Measurements from ENCODE around the gene C6orf132. TPM values are rescaled to one million over a fixed set of nuclear protein-coding genes. Genes with fewer than 3 reads are reported as not detected.

The C6orf132 gene
- total RNA-seq, 4 donors from 2014 or later = 106 to 200 (median 137) TPM

DNA sequence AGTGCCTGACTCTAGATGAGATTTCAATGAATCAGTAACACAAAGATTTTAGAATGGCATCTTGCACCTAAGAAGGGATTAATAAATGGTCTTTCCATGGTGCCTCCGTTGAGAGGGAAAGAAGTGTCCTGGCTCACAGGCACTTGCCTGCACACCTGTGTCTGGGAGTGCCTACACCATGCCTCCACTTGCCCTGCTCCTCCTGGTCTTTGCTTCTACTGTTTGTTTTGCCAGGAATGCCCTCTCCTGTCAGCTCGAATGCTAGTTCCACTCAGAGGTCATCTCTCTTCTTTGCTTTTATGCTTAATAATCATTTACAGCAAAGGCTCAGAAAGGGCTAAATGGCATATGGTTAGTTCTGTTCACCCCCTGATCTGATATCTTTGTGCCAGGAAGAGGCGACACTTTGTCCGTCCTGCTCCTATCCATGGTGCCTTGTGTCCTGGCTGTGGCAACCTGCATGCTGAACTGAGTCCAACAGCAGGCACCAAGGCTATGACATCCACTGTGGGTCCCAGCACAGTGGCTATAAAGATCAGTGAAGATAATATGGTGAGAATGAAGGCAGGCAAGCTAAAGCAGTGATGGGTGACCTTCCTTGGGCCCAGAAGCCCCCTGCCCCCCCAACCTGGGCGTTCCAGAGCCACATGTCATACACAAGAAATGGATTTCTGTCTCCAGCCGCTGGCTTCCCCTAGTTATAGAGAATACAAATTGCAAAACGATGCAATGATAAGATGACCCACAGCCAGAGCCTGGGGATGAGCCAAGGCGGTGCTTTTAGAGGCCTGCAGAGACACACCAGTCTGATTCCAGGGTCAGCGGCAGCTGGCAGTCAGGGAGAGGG, 1.4 kb downstream of the C6orf132 start:
- TF ChIP-seq, protein P1, sequence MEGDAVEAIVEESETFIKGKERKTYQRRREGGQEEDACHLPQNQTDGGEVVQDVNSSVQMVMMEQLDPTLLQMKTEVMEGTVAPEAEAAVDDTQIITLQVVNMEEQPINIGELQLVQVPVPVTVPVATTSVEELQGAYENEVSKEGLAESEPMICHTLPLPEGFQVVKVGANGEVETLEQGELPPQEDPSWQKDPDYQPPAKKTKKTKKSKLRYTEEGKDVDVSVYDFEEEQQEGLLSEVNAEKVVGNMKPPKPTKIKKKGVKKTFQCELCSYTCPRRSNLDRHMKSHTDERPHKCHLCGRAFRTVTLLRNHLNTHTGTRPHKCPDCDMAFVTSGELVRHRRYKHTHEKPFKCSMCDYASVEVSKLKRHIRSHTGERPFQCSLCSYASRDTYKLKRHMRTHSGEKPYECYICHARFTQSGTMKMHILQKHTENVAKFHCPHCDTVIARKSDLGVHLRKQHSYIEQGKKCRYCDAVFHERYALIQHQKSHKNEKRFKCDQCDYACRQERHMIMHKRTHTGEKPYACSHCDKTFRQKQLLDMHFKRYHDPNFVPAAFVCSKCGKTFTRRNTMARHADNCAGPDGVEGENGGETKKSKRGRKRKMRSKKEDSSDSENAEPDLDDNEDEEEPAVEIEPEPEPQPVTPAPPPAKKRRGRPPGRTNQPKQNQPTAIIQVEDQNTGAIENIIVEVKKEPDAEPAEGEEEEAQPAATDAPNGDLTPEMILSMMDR (IDR thresholded peaks at IDR 0.05) = no peak
- no peak for TF ChIP-seq POLR2A (IDR thresholded peaks at IDR 0.05)
- intact Hi-C loops (cut with DNase I; ENCODE audit: low total_unique reads) = no loop called here
- peak; percentile 56 to 93 for DNase-seq (ENCODE audit: low spot score in 2 of 2)
- peak overlapping the region; percentile 57 for H3K4me3 ChIP-seq (ENCODE audit: low read depth, poor library complexity, severe bottlenecking)
- 40 to 48% methylated on average over 9 of the region's 9 CpGs for WGBS, 2 donors

DNA sequence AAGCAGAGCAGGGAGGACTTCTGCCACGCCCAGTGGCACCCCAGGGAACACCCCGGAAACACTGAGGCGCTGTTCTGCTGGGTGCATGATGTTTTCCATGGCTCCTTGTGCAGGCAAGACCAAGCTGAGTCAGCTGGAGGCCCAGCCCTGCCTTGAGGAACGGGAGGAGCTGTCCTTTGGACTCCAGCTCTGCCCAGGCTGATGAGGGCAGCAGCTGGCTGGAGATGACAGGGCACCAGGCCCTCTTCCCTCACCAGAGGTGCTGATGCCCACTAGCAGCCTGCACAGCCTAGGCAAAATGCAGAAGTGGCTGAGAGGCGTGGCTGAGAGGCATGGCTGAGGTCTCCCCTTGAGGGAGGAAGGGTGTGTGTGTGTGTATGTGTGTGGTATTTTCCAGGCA, 2.4 kb downstream of the C6orf132 start:
- TF ChIP-seq POLR2A (IDR thresholded peaks at IDR 0.05) = no peak
- TF ChIP-seq, protein P1 (IDR thresholded peaks at IDR 0.05) = no peak
- 38 to 54% methylated on average over 5 of the region's 5 CpGs for WGBS, 2 donors
- peak in 1 of 2 donors; percentile 56 for DNase-seq (ENCODE audit: low spot score in 2 of 2)
- intact Hi-C loops (cut with DNase I; ENCODE audit: low total_unique reads) = no loop called here
- no peak overlapping the region for H3K4me3 ChIP-seq (ENCODE audit: low read depth, poor library complexity, severe bottlenecking)

DNA sequence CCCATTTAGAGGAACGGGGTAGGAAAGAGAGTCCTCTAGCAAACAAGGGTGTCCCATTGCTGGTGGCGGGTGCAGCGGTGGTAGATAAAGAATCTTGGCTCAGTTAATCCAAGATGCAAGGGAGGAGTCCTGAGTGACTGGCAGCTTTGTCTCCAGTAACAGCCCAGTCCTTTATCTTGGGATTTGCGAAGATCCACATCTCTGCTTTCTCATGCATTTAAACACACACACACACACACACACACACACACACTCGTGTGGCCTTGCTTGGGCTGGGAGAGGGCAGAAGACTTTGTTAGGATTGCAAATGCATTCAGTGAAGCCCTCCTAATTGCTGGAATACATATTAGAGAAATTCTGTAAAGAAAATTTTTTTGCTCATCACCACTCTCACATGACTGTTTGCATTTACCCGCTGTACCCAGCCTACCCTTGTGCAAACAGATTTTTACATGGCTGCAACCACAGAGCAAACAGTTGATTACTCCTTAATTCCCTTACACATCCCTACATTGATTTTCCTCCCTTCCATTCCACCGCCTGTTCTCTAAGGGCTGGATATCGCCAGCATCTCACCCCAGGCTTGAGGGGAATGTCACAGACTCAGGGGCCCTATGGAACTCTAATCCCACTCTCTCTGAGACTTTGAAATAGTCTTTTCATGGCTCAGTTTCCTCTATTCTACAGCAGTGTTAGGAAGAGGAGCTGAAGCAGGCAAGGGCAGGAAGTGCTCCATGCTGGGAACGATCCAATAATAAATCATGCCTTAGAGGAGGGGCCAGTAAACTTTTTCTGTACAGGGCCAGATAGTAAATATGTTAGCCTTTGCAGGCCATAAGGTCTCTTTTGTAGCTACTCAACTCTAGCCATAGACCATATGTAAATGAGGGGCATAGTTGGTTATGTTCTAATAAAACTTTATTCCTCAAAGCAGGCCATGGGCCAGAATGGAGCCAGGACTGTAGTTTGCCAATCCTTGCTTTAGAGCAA, 3.5 kb downstream of the C6orf132 start:
- TF ChIP-seq POLR2A (IDR thresholded peaks at IDR 0.05) = no peak
- TF ChIP-seq, protein P1 (IDR thresholded peaks at IDR 0.05) = no peak
- intact Hi-C loops (cut with DNase I; ENCODE audit: low total_unique reads) = no loop called here
- WGBS, 2 donors = 52 to 56% methylated on average over 9 of the region's 9 CpGs
- H3K4me3 ChIP-seq (ENCODE audit: low read depth, poor library complexity, severe bottlenecking) = no peak overlapping the region
- no peak for DNase-seq (ENCODE audit: low spot score in 2 of 2)

DNA sequence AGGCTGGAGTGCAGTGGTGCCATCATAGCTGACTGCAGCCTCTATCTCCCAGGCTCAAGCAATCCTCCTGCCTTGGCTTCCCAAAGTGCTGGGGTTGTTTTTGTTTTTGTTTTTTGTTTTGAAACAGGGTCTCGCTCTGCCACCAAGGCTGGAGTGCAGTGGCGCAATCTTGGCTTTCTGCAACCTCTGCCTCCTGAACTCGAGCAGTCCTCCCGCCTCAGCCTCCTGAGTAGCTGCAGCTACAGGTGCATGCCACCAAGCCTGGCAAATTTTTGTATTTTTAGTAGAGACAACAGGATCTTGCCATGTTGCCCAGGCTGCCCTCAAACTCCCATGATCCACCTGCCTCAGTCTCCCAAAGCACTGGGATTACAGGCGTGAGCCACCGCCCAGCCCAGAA, 4.2 kb downstream of the C6orf132 start:
- no peak for TF ChIP-seq POLR2A (IDR thresholded peaks at IDR 0.05)
- TF ChIP-seq, protein P1 (IDR thresholded peaks at IDR 0.05) = no peak
- DNase-seq (ENCODE audit: low spot score in 2 of 2) = no peak
- no peak overlapping the region for H3K4me3 ChIP-seq (ENCODE audit: low read depth, poor library complexity, severe bottlenecking)
- intact Hi-C loops (cut with DNase I; ENCODE audit: low total_unique reads) = no loop called here
- 91% methylated on average over 6 of the region's 6 CpGs for WGBS, 2 donors

DNA sequence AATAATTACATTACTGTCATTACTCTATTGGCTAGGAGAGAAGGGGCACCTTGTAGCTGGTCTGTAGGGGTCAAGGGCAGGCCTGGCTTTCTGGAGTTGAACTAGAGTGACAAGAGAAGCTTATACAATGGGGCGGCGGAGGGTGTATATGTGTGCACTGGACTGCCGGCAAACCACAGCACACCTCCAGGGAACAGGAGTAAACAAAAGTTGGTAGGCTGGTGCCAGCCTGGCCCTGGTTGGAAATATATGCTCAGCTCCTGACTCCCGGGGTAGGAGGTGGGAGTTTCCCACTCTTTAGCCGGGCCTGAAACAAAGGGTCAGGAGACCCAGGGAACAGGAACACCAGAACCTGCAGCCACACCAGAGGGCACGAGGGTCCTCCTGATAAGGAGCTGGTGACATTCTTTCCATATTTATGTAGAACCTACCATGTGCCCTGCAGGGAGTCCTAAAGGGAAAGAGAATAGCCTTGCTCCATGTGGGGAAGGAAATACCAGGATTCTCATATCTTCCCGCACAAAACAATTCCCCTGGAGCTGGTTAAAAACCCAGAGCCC, 5.1 kb downstream of the C6orf132 start:
- WGBS, 2 donors = 41 to 58% methylated on average over 7 of the region's 7 CpGs
- no peak for DNase-seq (ENCODE audit: low spot score in 2 of 2)
- no peak overlapping the region for H3K4me3 ChIP-seq (ENCODE audit: low read depth, poor library complexity, severe bottlenecking)
- intact Hi-C loops (cut with DNase I; ENCODE audit: low total_unique reads) = no loop called here
- TF ChIP-seq POLR2A (IDR thresholded peaks at IDR 0.05) = no peak
- TF ChIP-seq, protein P1 (IDR thresholded peaks at IDR 0.05) = no peak
